HG02884 (cell line): Measurements from ENCODE around the gene REG3G.
"Not testable (repeated sequence)": the region's sequence is repeated elsewhere in the genome, so short reads cannot be mapped to it uniquely, and the experiment has no call there.

Source experiments
- ATAC-seq: cut with Tn5 transposase; IDR thresholded peaks from one replicate; pipeline ENCODE4 v1.9.1; 2021; ENCODE audit warnings: mild to moderate bottlenecking, moderate library complexity; ENCODE audit not compliant: unreplicated experiment

The REG3G gene

GRCh38 chr2:79013629-79014028, 11.9 kb upstream of the REG3G start:
- no peak for ATAC-seq

- no peak for ATAC-seq
Observed at GRCh38 chr2:79016342-79016741, 9.2 kb upstream of the REG3G start.

GRCh38 chr2:79026061-79026460, 559 bp downstream of the REG3G start:
- ATAC-seq = no peak

- no peak for ATAC-seq
Observed at GRCh38 chr2:79039944-79040343, 14.4 kb downstream of the REG3G start.

GRCh38 chr2:79041032-79041448, 15.5 kb downstream of the REG3G start:
- no peak for ATAC-seq

- ATAC-seq = not testable (repeated sequence)
Observed at GRCh38 chr2:79053486-79053885, 28.0 kb downstream of the REG3G start.

- ATAC-seq = not testable (repeated sequence)
Observed at GRCh38 chr2:79054769-79055168, 29.3 kb downstream of the REG3G start.

GRCh38 chr2:79065201-79065600, 39.7 kb downstream of the REG3G start:
- ATAC-seq = no peak

- ATAC-seq = no peak
Observed at GRCh38 chr2:79071078-79071477, 45.6 kb downstream of the REG3G start.
